ENCODE measurements around the gene AHNAK. TPM values are rescaled to one million over a fixed set of nuclear protein-coding genes. Genes with fewer than 3 reads are reported as not detected.

Gene AHNAK
- total RNA-seq, 1 donor from 2014 or later, result 14.9 TPM

DNA sequence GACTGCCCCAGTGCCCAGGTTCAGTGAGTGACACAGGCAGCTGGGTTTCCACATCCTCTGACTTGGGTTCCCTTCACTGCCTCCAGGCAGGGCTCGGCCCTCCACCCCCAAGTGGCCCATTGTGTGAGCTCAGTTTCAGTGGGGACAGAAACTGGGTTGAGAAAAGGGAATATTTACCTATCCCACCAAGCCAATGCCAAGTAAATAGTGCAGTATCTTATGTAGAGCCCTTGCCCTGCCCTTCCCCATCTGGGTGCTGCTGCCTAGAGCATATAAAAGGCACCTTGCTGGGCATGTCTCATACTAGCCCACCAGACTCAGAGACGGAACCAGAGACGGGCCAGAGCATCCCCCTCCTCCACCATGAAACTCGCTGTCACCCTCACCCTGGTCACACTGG lies 127.9 kb downstream of the AHNAK start, which contains the start of gene SCGB1A1:
Gene SCGB1A1 (plus strand): TSS at position 301 of the 400 bp plus-strand sequence. CDS start 63 bp downstream, at position 364.
- no peak within 1 kb of the TSS for H3K27ac Mint-ChIP-seq
- no peak within 1 kb of the TSS for H2AFZ ChIP-seq (replicated peaks)
- H3K4me3 Mint-ChIP-seq, result no peak within 1 kb of the TSS

DNA sequence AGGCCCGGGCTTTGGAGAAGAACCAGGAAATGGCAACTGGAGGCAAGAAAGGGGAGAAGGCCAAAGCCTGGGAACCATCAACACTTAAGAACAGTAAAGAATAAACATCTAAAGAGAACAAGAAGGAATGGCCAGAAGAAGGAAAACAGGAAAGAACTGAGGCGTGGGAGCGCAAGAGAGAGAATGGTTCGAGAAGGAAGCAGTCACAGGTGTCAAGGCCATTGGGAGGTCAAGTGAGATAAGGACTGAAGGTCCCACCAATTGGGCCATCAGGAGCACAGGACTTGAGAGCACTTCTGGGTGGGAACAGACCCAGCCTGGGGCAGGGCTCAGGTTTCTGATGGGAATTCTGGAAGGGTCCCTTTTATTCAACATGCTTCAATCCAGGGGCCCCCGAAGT lies 128.5 kb downstream of the AHNAK start:
- Mint-ChIP-seq H3K4me1 (peaks cover 9% of the 10 kb centered on the region), H3K27ac (no peak overlapping the region), H3K36me3 (no peaks in the 10 kb centered on the region), H3K27me3 (ENCODE audit: insufficient read depth, low read depth) (no peaks in the 10 kb centered on the region), H3K4me3 (no peak overlapping the region), H3K9me3 (no peaks in the 10 kb centered on the region)
- Histone ChIP-seq H3K27me3 (no peaks in the 10 kb centered on the region), H3K9me3 (ENCODE audit: low read depth) (no peaks in the 10 kb centered on the region), H3K36me3 (no peaks in the 10 kb centered on the region), H3K27ac (no peak overlapping the region), H4K20me1 (ENCODE audit: low read depth) (no peaks in the 10 kb centered on the region), H3K4me2 (no peak overlapping the region), H3K4me1 (no peaks in the 10 kb centered on the region), H3K79me2 (ENCODE audit: low read depth) (no peaks in the 10 kb centered on the region), H3F3A (ENCODE audit: low read depth) (peaks cover 2% of the 10 kb centered on the region), H3K4me3 (no peak overlapping the region), H3K9ac (no peak overlapping the region), H2AFZ (replicated peaks) (no peak overlapping the region)
- no peak for TF ChIP-seq EZH2 (IDR thresholded peaks at IDR 0.05)
- no peak for TF ChIP-seq CTCF (IDR thresholded peaks at IDR 0.05)
- no peak for TF ChIP-seq EZH2phosphoT487 (IDR thresholded peaks at IDR 0.05)
- DNase-seq (ENCODE audit: low spot score), result no peak

More for the DNA sequence above, 127.9 kb downstream of the AHNAK start, which contains the start of gene SCGB1A1:
- peaks cover 15% of the 10 kb centered on the region for H3K4me1 Mint-ChIP-seq
- Histone ChIP-seq H3K4me2 (no peak within 1 kb of the TSS), H3K4me3 (no peak within 1 kb of the TSS), H3K4me1 (peaks cover 4% of the 10 kb centered on the region), H3K79me2 (ENCODE audit: low read depth) (no peaks in the 10 kb centered on the region), H3K36me3 (no peaks in the 10 kb centered on the region), H3K9me3 (ENCODE audit: low read depth) (no peaks in the 10 kb centered on the region), H3F3A (ENCODE audit: low read depth) (peaks cover 8% of the 10 kb centered on the region), H3K27ac (no peak within 1 kb of the TSS), H3K9ac (no peak within 1 kb of the TSS), H4K20me1 (ENCODE audit: low read depth) (no peaks in the 10 kb centered on the region), H3K27me3 (no peaks in the 10 kb centered on the region)
- H3K27me3 Mint-ChIP-seq (ENCODE audit: insufficient read depth, low read depth), result peaks cover 2% of the 10 kb centered on the region
- TF ChIP-seq EZH2 (IDR thresholded peaks at IDR 0.05) (no peak), EZH2phosphoT487 (IDR thresholded peaks at IDR 0.05) (no peak), CTCF (IDR thresholded peaks at IDR 0.05) (no peak)
- DNase-seq (ENCODE audit: low spot score), result no peak
- no peaks in the 10 kb centered on the region for H3K36me3 Mint-ChIP-seq
- no peaks in the 10 kb centered on the region for H3K9me3 Mint-ChIP-seq

GRCh38 chr11:62416596-62416995 lies 130.0 kb downstream of the AHNAK start:
- H3F3A ChIP-seq (ENCODE audit: low read depth), result no peaks in the 10 kb centered on the region
- no peaks in the 10 kb centered on the region for H3K36me3 Mint-ChIP-seq
- H3K4me1 ChIP-seq, result no peaks in the 10 kb centered on the region
- no peak for TF ChIP-seq CTCF (IDR thresholded peaks at IDR 0.05)
- TF ChIP-seq EZH2phosphoT487 (IDR thresholded peaks at IDR 0.05), result no peak
- no peak for TF ChIP-seq EZH2 (IDR thresholded peaks at IDR 0.05)
- H3K79me2 ChIP-seq (ENCODE audit: low read depth), result no peaks in the 10 kb centered on the region
- H2AFZ ChIP-seq (replicated peaks), result no peak overlapping the region
- no peak overlapping the region for H3K4me3 ChIP-seq
- no peak overlapping the region for H3K4me3 Mint-ChIP-seq
- no peaks in the 10 kb centered on the region for H3K27me3 Mint-ChIP-seq (ENCODE audit: insufficient read depth, low read depth)
- H4K20me1 ChIP-seq (ENCODE audit: low read depth), result no peaks in the 10 kb centered on the region
- no peaks in the 10 kb centered on the region for H3K9me3 Mint-ChIP-seq
- no peak overlapping the region for H3K27ac Mint-ChIP-seq
- peaks cover 2% of the 10 kb centered on the region for H3K4me1 Mint-ChIP-seq
- H3K36me3 ChIP-seq, result no peaks in the 10 kb centered on the region
- no peak for DNase-seq (ENCODE audit: low spot score)
- no peaks in the 10 kb centered on the region for H3K27me3 ChIP-seq
- H3K9me3 ChIP-seq (ENCODE audit: low read depth), result no peaks in the 10 kb centered on the region
- H3K27ac ChIP-seq, result no peak overlapping the region
- H3K4me2 ChIP-seq, result no peak overlapping the region
- no peak overlapping the region for H3K9ac ChIP-seq
